Liver (tissue), 9 donors: ENCODE measurements around the gene SLC25A26. TPM values are rescaled to one million over a fixed set of nuclear protein-coding genes. Genes with fewer than 3 reads are reported as not detected.

Experiments used
- DNase-seq: peaks from one replicate; pipeline ENCODE4 v3.0.0-alpha.2; 2017; ENCODE audit warnings: low spot score
- H3K27ac ChIP-seq, 2 donors: one replicate each; pipeline ENCODE4 v1.7.0; 2013; ENCODE audit warnings: inconsistent platforms in 2 of 2, low read length in 2 of 2, control low read depth in 1 of 2, low read depth in 1 of 2, mild to moderate bottlenecking in 1 of 2
- H3K27me3 ChIP-seq, 4 donors: one replicate each; pipeline versions ENCODE4 v1.6.1 to v1.7.0; 2013; ENCODE audit warnings: low read length in 3 of 4, inconsistent platforms in 1 of 4, mild to moderate bottlenecking in 1 of 4, moderate library complexity in 1 of 4; ENCODE audit not compliant: control insufficient read depth in 4 of 4, insufficient read depth in 4 of 4
- H3K36me3 ChIP-seq, 4 donors: one replicate each; pipeline versions ENCODE4 v1.6.1 to v1.7.0; 2013; ENCODE audit warnings: low read length in 3 of 4, mild to moderate bottlenecking in 3 of 4, low read depth in 1 of 4, moderate library complexity in 1 of 4; ENCODE audit not compliant: control insufficient read depth in 4 of 4, insufficient read depth in 3 of 4
- H3K4me1 ChIP-seq, 4 donors: one replicate each; pipeline versions ENCODE4 v1.6.1 to v1.7.0; 2013; ENCODE audit warnings: low read length in 3 of 4, mild to moderate bottlenecking in 3 of 4, moderate library complexity in 1 of 4; ENCODE audit not compliant: control insufficient read depth in 4 of 4, insufficient read depth in 4 of 4
- H3K4me3 ChIP-seq, 3 donors: one replicate each; pipeline versions ENCODE4 v1.6.1 to v1.7.0; 2013; ENCODE audit warnings: low read length in 3 of 3, control low read depth in 1 of 3, low read depth in 1 of 3, mild to moderate bottlenecking in 1 of 3
- H3K9ac ChIP-seq, 2 donors: one replicate each; pipeline ENCODE4 v1.7.0; 2013; ENCODE audit warnings: low read length in 2 of 2, mild to moderate bottlenecking in 2 of 2, moderate library complexity in 2 of 2, control low read depth in 1 of 2, low read depth in 1 of 2
- H3K9me3 ChIP-seq, 4 donors: one replicate each; pipeline versions ENCODE4 v1.6.1 to v1.7.0; 2013; ENCODE audit warnings: low read length in 3 of 4; ENCODE audit not compliant: control insufficient read depth in 4 of 4
- ATF3 ChIP-seq: IDR thresholded peaks from 2 replicates; pipeline ENCODE4 v1.6.1; 2016; ENCODE audit warnings: antibody characterized with exemption
- CTCF ChIP-seq: fragments of 150-350 bp; IDR thresholded peaks from 2 replicates; pipeline ENCODE4 v1.5.1; 2017; ENCODE audit warnings: improper control_type of control experiment, low read depth, low read length; ENCODE audit not compliant: missing input control
- FOXA2 ChIP-seq: IDR thresholded peaks from 2 replicates; pipeline ENCODE4 v1.6.1; 2016; ENCODE audit warnings: antibody characterized with exemption
- GABPA ChIP-seq, 2 donors: IDR thresholded peaks in 1 of 2; conservative IDR thresholded peaks in 1 of 2; 2 replicates each; pipeline ENCODE4 v1.6.1; 2016; ENCODE audit warnings: antibody characterized with exemption in 2 of 2, mild to moderate bottlenecking in 1 of 2, moderate library complexity in 1 of 2
- HNF4A ChIP-seq, 2 donors: conservative IDR thresholded peaks; 2 replicates each; pipeline ENCODE4 v1.6.1; 2016; ENCODE audit warnings: antibody characterized with exemption in 2 of 2, mild to moderate bottlenecking in 2 of 2
- HNF4G ChIP-seq: IDR thresholded peaks from 2 replicates; pipeline ENCODE4 v1.6.1; 2016; ENCODE audit warnings: antibody characterized with exemption
- MAX ChIP-seq: IDR thresholded peaks from 2 replicates; pipeline ENCODE4 v1.6.1; 2016; ENCODE audit warnings: antibody characterized with exemption
- NR2F2 ChIP-seq: IDR thresholded peaks from 2 replicates; pipeline ENCODE4 v1.6.1; 2016; ENCODE audit warnings: antibody characterized with exemption
- REST ChIP-seq: IDR thresholded peaks from 2 replicates; pipeline ENCODE4 v1.6.1; 2016; ENCODE audit warnings: antibody characterized with exemption, mild to moderate bottlenecking
- YY1 ChIP-seq: IDR thresholded peaks from 2 replicates; pipeline ENCODE4 v1.6.1; 2016; ENCODE audit warnings: antibody characterized with exemption, mild to moderate bottlenecking
- WGBS: extraction: QIAGEN DNeasy Blood & Tissue Kit; methylation state at CpG from one replicate; pipeline ENCODE4 v1.1.7; 2013; 5-methylcytosine and 5-hydroxymethylcytosine counted together
- polyA plus RNA-seq, 2 donors: library from polyadenylated mRNA; stranded (reverse) in 1 of 2; unstranded in 1 of 2; fragments of 200-250 nt in 1 of 2; fragments of >200 nt in 1 of 2; fragmentation: Nextera tagmentation in 1 of 2; extraction: Ambion mirVana in 1 of 2; gene quantifications; one replicate each; pipeline versions ENCODE4 v1.2.1 to v1.2.3, GENCODE V29; 2013 to 2015
- total RNA-seq, 2 donors: library from RNA; depleted of rRNA; stranded (reverse); fragments of >200 nt; gene quantifications; one replicate each; pipeline ENCODE4 v1.2.3, GENCODE V29; 2014
- donor health status: healthy.
- donor health status: healthy.
- donor health status: healthy.
- donor health status: healthy.
- donor health status: healthy.

Gene SLC25A26
- total and polyA plus RNA-seq, 4 donors, result 9.9 to 21.6 (median 12.8) TPM

GRCh38 chr3:66242788-66243464, 22.1 kb downstream of the SLC25A26 start:
- WGBS, result 95% methylated on average over 3 of the region's 3 CpGs

More at GRCh38 chr3:66242788-66243464, 22.1 kb downstream of the SLC25A26 start:
- H3K4me1 ChIP-seq, result no peaks in the 10 kb centered on the region
- H3K27ac ChIP-seq, result no peak overlapping the region
- DNase-seq, result no peak
- H3K27me3 ChIP-seq, result no peaks in the 10 kb centered on the region
- no peak overlapping the region for H3K9ac ChIP-seq
- TF ChIP-seq YY1 (no peak), REST (no peak), MAX (no peak), CTCF (no peak), GABPA (IDR thresholded peaks at IDR 0.05 in 1 of 2, conservative IDR thresholded peaks at IDR 0.05 in 1 of 2) (no peak), NR2F2 (no peak), HNF4G (no peak), HNF4A (conservative IDR thresholded peaks at IDR 0.05) (no peak), FOXA2 (no peak), ATF3 (no peak)
- H3K36me3 ChIP-seq, result peaks cover 3 to 23% (median 13%) of the 10 kb centered on the region in 4 donors
- H3K4me3 ChIP-seq, result no peak overlapping the region
- H3K9me3 ChIP-seq, result no peaks in the 10 kb centered on the region
